HepG2 (cell line): ENCODE data around the gene FOLR1. TPM values are rescaled to one million over a fixed set of nuclear protein-coding genes. Genes with fewer than 3 reads are reported as not detected.

Experiments used
- ARHGAP35 ChIP-seq: sonication (generic); formaldehyde crosslinking; IDR thresholded peaks from 2 replicates; pipeline ENCODE4 v1.9.0; 2022; ENCODE audit warnings: mild to moderate bottlenecking, inconsistent platforms, moderate library complexity, missing genetic modification reagents, borderline replicate concordance
- ASH2L ChIP-seq: fragments of 300-600, 200-600 bp; sonication (generic); IDR thresholded peaks from 2 replicates; pipeline ENCODE4 v1.7.0; 2017; ENCODE audit warnings: low read depth, mild to moderate bottlenecking, moderate library complexity, mixed read lengths, low read length; ENCODE audit not compliant: insufficient read length
- ATM ChIP-seq: fragments of 450-650 bp; IDR thresholded peaks from 2 replicates; pipeline ENCODE4 v1.7.1; 2017; ENCODE audit warnings: mild to moderate bottlenecking, borderline replicate concordance
- BRD4 ChIP-seq: sonication (generic); formaldehyde crosslinking; IDR thresholded peaks from 2 replicates; pipeline ENCODE4 v1.4.0; 2020; ENCODE audit warnings: missing genetic modification reagents
- CENPX ChIP-seq: sonication (generic); formaldehyde crosslinking; IDR thresholded peaks from 2 replicates; pipeline ENCODE4 v1.9.0; 2021; ENCODE audit warnings: mild to moderate bottlenecking, missing genetic modification reagents, moderate library complexity
- EED ChIP-seq: sonication (generic); formaldehyde crosslinking; IDR thresholded peaks from 2 replicates; pipeline ENCODE4 v1.5.0; 2020; ENCODE audit warnings: mild to moderate bottlenecking, missing genetic modification reagents
- FOXM1 ChIP-seq: sonication (generic); formaldehyde crosslinking; IDR thresholded peaks from 2 replicates; pipeline ENCODE4 v1.5.0; 2020; ENCODE audit warnings: missing genetic modification reagents
- FOXP1 ChIP-seq, 2 experiments: fragments of 450-650 bp in 1 of 2; IDR thresholded peaks; 2 replicates each; pipeline ENCODE4 v1.6.1; 2017 to 2018; ENCODE audit warnings: antibody characterized with exemption in 1 of 2
- PRDM15 ChIP-seq: sonication (generic); formaldehyde crosslinking; IDR thresholded peaks from 2 replicates; pipeline ENCODE4 v1.4.0; 2020; ENCODE audit warnings: missing genetic modification reagents
- PRPF4 ChIP-seq: fragments of 200-400 bp; formaldehyde crosslinking; IDR thresholded peaks from 2 replicates; pipeline ENCODE4 v1.6.1; 2016; ENCODE audit warnings: low read length, low read depth; ENCODE audit not compliant: poor library complexity, severe bottlenecking
- SALL1 ChIP-seq: sonication (generic); formaldehyde crosslinking; IDR thresholded peaks from 2 replicates; pipeline ENCODE4 v1.8.0; 2022; ENCODE audit warnings: mild to moderate bottlenecking, missing genetic modification reagents
- TMF1 ChIP-seq: sonication (generic); formaldehyde crosslinking; IDR thresholded peaks from 2 replicates; pipeline ENCODE4 v1.8.1; 2022; ENCODE audit warnings: low read depth, missing genetic modification reagents
- USF2 ChIP-seq, 2 experiments: sonication (generic) in 1 of 2; formaldehyde crosslinking in 1 of 2; IDR thresholded peaks; 2 replicates each; pipeline versions ENCODE4 v1.5.1 to v1.6.1; 2011 to 2020; ENCODE audit warnings: borderline replicate concordance in 1 of 2, low read depth in 1 of 2, low read length in 1 of 2, mild to moderate bottlenecking in 1 of 2, missing genetic modification reagents in 1 of 2, moderate library complexity in 1 of 2
- ZBTB1 ChIP-seq: sonication (generic); formaldehyde crosslinking; IDR thresholded peaks from 2 replicates; pipeline ENCODE4 v1.4.0; 2020; ENCODE audit warnings: missing genetic modification reagents, borderline replicate concordance
- ZBTB7B ChIP-seq: sonication (generic); formaldehyde crosslinking; IDR thresholded peaks from 2 replicates; pipeline ENCODE4 v1.4.0; 2020; ENCODE audit warnings: missing genetic modification reagents
- ZFP36L1 ChIP-seq: sonication (generic); formaldehyde crosslinking; IDR thresholded peaks from 2 replicates; pipeline ENCODE4 v1.8.0; 2022; ENCODE audit warnings: mild to moderate bottlenecking, missing genetic modification reagents, moderate library complexity
- ZFP82 ChIP-seq: sonication (generic); formaldehyde crosslinking; IDR thresholded peaks from 2 replicates; pipeline ENCODE4 v1.5.1; 2020; ENCODE audit warnings: mild to moderate bottlenecking, missing genetic modification reagents, borderline replicate concordance
- ZMYM3 ChIP-seq: sonication (generic); formaldehyde crosslinking; IDR thresholded peaks from 2 replicates; pipeline ENCODE4 v1.5.1; 2020; ENCODE audit warnings: mild to moderate bottlenecking, missing genetic modification reagents
- ZNF281 ChIP-seq: sonication (generic); formaldehyde crosslinking; IDR thresholded peaks from 2 replicates; pipeline ENCODE4 v1.4.0; 2020; ENCODE audit warnings: missing genetic modification reagents, borderline replicate concordance
- ZNF768 ChIP-seq: sonication (generic); formaldehyde crosslinking; IDR thresholded peaks from 2 replicates; pipeline ENCODE4 v1.4.0; 2020; ENCODE audit warnings: missing genetic modification reagents
- polyA plus RNA-seq, 8 experiments: library from polyadenylated mRNA; depleted of rRNA in 3 of 8; stranded (reverse) in 7 of 8; unstranded in 1 of 8; fragments of >200 nt; fragmentation: Illumina TruSeq in 4 of 8; extraction: Trizol in 4 of 8; gene quantifications; 2 replicates each; pipeline versions ENCODE4 v1.2.1 to v1.2.3, GENCODE V29; 2011 to 2016; ENCODE audit warnings: low read depth in 4 of 8, missing spikeins in 1 of 8, mixed read lengths in 1 of 8; ENCODE audit not compliant: insufficient read depth in 1 of 8
- total RNA-seq, 5 experiments: library from RNA; depleted of rRNA; stranded (reverse); fragments of >200 nt; fragmentation: Illumina TruSeq; extraction: Trizol; gene quantifications; 2 replicates each; pipeline ENCODE4 v1.2.3, GENCODE V29; 2016; ENCODE audit warnings: low read depth in 1 of 5

The FOLR1 gene
- total and polyA plus RNA-seq, 2 of the 13 experiments (the other 11 are each of a cell fraction or from before 2014, with no cell fraction given), result 0.20 TPM; not detected in 1

GRCh38 chr11:72222907-72223614, 31.1 kb downstream of the FOLR1 start (continued):
- TF ChIP-seq ZNF281 (CRISPR knock-in tag) (no peak), FOXM1 (CRISPR knock-in tag) (no peak), USF2 (IDR thresholded peaks at IDR 0.05; ENCODE audit: low read depth, low read length) (no peak), USF2 (CRISPR knock-in tag; IDR thresholded peaks at IDR 0.05; ENCODE audit: borderline replicate concordance) (peak; percentile 54; the same call in 1 of the 2 replicates), ZNF768 (CRISPR knock-in tag) (peak; percentile 35; the same call in 1 of the 2 replicates), EED (CRISPR knock-in tag) (no peak), PRDM15 (CRISPR knock-in tag) (peak; percentile 48), BRD4 (no peak), ATM (no peak), ARHGAP35 (no peak), ZMYM3 (CRISPR knock-in tag) (no peak), PRPF4 (no peak), FOXP1 (IDR thresholded peaks at IDR 0.05) (no peak), FOXP1 (CRISPR knock-in tag; IDR thresholded peaks at IDR 0.05) (no peak), ZBTB1 (CRISPR knock-in tag) (no peak), SALL1 (peak; percentile 10; the same call in 1 of the 2 replicates), ASH2L (peak; percentile 65), ZBTB7B (CRISPR knock-in tag) (0 out of 2 replicates have a peak, but pooled peaks have one; percentile 3), ZFP82 (no peak), ZFP36L1 (CRISPR knock-in tag) (no peak), TMF1 (CRISPR knock-in tag) (no peak), CENPX (no peak)
